IPS-18c (cell line): ENCODE measurements around the gene NAT16.
"Not testable (repeated sequence)": the region's sequence is repeated elsewhere in the genome, so short reads cannot be mapped to it uniquely, and the experiment has no call there.

Experiments
- H3K4me3 ChIP-seq: 2 replicates; pipeline ENCODE4 v1.7.0; 2013; ENCODE audit warnings: low read depth, mild to moderate bottlenecking, low read length, moderate library complexity; ENCODE audit not compliant: insufficient read depth
- H3K9me3 ChIP-seq: one replicate; pipeline ENCODE4 v1.6.1; 2013; ENCODE audit warnings: mild to moderate bottlenecking, low read length, moderate library complexity; ENCODE audit not compliant: control insufficient read depth, insufficient read depth

Gene NAT16

DNA sequence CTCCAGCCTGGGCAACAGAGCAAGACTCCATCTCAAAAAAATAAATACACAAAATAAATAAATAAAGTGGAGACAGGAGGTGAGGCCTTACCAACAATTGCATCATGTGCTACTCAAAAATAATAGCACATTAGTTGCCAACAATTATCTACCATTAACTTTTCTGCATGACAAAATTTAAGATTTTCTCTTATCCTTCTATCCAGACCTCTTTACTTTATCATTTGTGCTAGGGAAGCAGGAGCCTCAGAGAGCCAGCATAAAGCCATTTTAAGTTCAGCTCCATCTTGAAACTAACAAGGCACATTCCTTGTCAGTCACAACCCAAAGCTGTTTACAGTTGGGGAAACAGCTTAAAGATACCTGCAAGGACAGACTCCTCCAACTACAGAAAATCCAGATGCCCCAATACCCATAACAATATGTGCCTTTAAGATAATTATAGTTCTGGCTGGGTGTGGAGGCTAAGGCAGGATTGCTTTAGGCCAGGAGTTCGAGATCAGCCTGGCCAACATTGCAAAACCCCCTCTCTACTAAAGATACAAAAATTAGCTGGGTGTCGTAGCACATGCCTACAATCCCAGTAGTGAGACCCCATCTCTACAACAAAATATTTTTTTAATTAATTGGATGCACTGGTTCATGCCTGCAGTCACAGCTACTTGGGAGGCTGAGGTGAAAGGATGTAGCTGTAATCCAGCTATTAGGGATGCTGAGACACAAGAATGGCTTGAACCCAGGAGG is 28.0 kb downstream of the NAT16 start:
- no peak overlapping the region for H3K4me3 ChIP-seq
- no peaks in the 10 kb centered on the region for H3K9me3 ChIP-seq

DNA sequence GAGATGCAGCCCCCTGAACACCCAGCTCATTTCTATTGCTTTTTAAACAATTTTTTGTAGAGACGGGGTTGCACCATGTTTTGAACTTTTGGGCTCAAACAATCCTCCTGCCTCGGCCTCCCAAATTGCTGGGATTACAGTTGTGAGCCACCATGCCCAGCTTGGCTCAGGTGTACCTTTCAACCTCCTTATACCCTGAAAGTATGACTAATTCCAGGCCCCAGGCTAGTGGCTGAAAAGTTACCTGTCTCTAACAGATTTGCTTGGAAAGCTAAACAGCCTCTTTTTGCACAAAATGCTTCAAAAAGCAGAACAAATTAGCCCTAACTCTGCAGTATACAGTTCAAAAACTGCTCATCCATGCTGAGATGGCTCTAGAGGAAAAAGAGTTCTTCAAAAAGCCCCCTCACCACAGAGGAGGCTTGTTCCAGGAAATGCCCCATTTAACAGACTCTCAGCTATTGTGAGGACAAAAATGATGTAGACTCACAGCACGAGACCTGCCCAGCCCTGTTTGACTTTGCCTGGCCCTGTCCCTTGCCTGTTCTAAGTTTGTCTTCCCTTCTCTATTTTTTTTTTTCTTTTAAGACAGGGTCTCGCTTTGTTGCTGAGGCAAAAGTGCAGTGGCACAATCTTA is 39.2 kb downstream of the NAT16 start:
- H3K4me3 ChIP-seq: no peak overlapping the region
- H3K9me3 ChIP-seq: no peaks in the 10 kb centered on the region

DNA sequence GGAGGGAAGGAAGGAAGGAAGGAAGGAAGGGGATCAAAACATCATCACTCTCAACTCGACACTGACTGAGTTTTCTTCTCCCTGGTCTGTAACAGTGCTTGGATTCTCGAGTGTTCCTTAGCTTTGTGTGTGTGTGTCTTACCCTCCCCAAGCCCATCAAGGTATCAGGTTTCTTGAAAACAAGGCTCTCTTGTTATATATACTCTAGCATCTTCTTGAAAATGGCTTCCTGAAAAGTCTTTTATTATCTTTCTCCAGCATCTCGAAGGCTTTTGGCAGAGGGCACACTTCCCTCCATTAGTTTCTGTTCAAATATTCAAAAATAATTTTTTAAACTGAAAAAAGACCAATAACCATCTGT is 39.8 kb downstream of the NAT16 start:
- H3K9me3 ChIP-seq: no peaks in the 10 kb centered on the region
- H3K4me3 ChIP-seq: no peak overlapping the region

DNA sequence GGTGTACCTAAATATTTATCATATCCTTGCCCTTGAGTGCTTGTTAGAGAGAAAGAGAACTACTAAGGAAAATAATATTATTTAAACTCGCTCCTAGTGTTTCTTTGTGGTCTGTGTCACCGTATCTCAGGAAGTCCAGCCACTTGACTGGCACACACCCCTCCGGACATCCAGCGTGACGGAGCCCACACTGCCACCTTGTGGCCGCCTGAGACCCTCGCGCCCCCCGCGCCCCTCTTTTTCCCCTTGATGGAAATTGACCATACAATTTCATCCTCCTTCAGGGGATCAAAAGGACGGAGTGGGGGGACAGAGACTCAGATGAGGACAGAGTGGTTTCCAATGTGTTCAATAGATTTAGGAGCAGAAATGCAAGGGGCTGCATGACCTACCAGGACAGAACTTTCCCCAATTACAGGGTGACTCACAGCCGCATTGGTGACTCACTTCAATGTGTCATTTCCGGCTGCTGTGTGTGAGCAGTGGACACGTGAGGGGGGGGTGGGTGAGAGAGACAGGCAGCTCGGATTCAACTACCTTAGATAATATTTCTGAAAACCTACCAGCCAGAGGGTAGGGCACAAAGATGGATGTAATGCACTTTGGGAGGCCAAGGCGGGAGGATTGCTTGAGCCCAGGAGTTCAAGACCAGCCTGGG is 41.8 kb downstream of the NAT16 start:
- Histone ChIP-seq H3K9me3 (no peaks in the 10 kb centered on the region), H3K4me3 (no peak overlapping the region)

DNA sequence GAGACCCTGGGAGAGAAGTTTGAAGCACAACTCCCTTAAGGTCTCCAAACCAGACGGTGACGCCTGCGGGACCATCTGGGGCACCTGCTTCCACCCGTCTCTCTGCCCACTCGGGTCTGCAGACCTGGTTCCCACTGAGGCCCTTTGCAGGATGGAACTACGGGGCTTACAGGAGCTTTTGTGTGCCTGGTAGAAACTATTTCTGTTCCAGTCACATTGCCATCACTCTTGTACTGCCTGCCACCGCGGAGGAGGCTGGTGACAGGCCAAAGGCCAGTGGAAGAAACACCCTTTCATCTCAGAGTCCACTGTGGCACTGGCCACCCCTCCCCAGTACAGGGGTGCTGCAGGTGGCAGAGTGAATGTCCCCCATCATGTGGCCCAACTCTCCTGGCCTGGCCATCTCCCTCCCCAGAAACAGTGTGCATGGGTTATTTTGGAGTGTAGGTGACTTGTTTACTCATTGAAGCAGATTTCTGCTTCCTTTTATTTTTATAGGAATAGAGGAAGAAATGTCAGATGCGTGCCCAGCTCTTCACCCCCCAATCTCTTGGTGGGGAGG is 42.4 kb downstream of the NAT16 start:
- Histone ChIP-seq H3K9me3 (no peaks in the 10 kb centered on the region), H3K4me3 (no peak overlapping the region)

DNA sequence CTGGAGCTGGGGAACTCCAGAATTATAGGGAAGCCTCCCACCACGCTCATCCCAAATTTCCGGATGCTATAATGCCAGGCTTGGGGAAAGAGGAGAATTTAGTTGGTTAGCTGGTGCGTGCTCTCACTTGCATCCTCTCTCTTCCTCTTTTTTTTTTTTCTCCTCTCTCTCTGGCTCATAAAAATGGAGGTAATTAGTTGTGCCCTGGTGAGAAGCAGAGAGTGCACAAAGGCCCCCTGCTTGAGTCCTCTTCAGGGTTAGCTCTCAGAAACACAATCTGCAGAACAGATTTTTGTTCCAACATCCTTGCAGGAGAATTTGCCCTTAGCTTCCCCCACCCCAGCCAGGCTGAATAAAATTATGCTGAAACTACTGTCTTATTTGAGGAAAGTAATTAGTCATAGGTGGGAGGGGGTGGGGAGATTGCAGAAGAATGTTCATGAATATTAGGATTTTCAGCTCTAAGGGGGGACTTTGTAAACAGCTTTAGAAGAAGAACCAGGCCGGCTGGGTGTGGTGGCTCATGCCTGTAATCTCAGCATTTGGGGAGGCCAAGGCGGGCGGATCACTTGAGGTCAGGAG is 45.6 kb downstream of the NAT16 start:
- Histone ChIP-seq H3K9me3 (no peaks in the 10 kb centered on the region), H3K4me3 (no peak overlapping the region)

DNA sequence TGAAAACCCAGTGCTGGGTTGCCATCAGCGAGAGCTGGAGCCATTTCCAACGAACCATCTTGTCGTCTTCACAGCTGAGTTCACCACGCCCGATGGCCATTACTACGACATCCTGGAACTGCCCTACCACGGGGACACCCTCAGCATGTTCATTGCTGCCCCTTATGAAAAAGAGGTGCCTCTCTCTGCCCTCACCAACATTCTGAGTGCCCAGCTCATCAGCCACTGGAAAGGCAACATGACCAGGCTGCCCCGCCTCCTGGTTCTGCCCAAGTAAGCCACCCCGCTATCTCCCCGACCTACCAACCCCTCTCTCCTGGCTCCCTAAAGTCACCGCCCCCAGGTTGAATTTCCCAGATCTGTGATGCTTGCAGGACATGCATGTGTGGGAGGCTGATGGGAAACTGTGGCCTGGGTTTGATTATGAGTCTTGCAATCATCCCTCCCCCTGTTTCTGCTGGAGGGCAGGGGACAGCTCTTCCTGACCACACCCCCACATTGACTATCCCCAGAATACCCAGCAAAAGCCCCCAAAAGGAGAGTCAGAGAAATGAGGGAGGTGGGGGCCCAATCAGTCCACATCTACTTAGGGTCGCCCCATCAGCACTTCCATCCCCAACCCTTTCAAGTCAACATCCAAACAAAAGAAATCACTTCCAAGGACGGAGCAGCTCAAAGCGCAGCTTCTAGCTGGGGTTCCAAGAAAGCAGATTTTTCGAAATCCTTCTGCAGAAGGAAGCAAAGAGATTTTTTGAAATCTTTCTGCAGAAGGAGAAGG is 46.3 kb downstream of the NAT16 start:
- H3K9me3 ChIP-seq: no peaks in the 10 kb centered on the region
- no peak overlapping the region for H3K4me3 ChIP-seq

DNA sequence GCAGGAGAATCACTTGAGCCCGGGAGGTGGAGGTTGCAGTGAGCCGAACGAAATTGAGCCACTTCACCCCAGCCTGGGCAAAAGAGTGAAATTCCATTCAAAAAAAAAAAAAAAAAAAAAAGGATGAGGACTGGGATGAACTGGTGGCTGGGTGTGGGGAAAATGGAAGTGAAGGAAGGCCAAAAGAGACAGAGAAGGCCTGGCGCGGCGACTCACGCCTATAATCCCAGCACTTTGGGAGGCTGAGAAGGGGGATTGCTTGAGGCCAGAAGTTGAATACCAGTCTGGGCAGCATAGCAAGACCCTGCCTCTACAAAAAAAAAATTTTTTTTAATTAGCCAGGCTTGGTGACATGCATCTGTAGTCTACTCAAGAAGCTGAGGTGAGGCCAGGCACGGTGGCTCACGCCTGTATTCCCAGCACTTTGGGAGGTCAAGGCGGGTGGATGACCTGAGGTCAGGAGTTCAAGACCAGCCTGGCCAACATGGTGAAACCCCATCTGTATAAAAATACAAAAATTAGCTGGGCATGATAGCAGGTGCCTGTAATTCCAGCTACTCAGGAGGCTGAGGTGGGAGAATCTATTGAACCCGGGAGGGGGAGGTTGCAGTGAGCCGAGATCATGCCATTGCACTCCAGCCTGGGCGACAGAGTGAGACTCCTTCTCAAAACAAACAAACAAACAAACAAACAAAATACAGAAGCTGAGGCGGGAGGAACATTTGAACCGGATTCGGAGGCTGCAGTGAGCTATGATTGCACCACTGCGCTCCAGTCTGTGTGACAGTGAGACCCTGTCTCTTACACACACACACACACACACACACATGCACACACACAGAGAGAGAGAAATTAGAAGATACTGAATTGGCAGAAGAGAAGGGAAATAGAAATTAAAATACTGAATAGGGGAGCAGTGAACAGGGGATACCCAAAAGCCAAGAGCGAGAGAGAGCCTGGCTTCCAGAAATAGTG is 47.2 kb downstream of the NAT16 start:
- not testable (repeated sequence) for H3K4me3 ChIP-seq

DNA sequence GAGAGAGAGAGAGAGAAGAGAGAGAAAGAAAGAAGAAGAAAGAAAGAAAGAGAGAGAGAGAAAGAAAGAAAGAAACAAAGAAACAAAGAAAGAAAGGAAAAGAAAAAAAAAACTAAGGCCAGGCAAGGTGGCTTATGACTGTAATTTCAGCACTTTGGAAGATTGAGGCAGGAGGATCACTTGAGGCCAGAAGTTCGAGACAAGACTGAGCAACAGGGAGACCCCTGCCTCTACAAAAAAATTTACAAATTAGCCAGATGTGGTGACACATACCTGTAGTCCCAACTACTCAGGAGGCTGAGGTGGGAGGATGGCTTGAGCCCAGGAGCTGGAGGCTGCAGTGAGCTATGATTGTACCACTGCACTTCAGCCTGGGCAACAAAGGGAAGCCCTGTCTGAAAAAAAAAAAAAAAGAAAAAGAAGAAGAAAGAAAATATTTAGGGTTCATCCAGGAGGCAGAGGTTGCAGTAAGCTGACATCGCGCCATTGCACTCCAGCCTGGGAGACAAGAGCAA is 50.4 kb downstream of the NAT16 start:
- no peaks in the 10 kb centered on the region for H3K9me3 ChIP-seq
- H3K4me3 ChIP-seq: no peak overlapping the region

More for the DNA sequence above, 47.2 kb downstream of the NAT16 start:
- not testable (repeated sequence) for H3K9me3 ChIP-seq

DNA sequence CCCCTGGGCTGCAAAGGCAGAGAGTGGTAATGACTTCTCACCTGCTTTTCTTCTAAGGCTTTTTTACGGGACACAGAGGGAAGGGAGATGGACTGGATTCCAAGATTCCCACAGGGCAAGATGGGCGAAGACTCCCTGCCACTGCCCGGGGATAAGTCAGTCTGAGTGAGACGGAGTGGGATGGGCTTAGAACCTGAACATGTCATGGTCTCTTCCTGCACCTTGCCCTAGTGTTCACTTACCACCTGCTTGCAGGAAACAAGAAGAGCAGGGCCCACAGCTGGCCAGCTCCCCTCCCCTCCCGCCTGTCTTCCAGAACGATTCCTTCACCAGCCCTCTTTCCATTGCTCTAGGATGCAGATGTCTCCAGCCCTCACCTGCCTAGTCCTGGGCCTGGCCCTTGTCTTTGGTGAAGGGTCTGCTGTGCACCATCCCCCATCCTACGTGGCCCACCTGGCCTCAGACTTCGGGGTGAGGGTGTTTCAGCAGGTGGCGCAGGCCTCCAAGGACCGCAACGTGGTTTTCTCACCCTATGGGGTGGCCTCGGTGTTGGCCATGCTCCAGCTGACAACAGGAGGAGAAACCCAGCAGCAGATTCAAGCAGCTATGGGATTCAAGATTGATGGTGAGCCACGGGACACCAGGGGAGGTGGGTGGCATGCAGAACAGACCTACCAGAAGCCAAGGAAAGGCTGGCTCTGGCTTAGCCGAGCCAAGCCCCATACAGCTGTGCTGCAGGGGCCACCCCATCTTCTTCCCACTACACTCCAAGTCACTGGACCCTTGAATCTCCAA is 51.9 kb downstream of the NAT16 start:
- Histone ChIP-seq H3K9me3 (no peaks in the 10 kb centered on the region), H3K4me3 (no peak overlapping the region)

DNA sequence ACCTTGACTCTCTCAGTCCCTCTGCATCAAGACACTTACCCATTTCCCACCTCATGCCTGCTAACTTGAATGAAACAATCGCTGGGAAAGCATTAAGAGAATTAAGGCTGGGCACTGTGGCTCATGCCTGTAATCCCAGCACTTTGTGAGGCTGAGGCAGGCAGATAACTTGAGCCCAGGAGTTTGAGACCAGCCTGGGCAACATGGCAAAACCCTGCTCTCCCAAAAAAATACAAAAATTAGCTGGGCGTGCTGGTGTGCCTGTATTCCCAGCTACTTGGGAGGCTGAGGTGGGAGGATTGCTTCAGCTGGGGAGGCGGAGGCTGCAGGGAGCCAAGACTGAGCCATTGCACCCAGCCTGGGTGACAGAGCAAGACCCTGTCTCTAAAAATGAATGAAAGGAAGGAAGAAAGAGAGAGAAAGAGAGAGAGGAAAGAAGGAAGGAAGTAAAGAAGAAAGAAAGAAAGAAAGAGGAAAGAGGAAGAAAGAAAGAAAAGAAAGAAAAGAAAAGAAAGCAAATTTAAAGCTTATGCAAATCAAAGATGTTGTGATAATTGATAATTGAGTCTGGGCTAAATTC is 52.5 kb downstream of the NAT16 start:
- H3K9me3 ChIP-seq: no peaks in the 10 kb centered on the region
- peak overlapping the region; percentile 31; the same call in 1 of the 2 replicates for H3K4me3 ChIP-seq

DNA sequence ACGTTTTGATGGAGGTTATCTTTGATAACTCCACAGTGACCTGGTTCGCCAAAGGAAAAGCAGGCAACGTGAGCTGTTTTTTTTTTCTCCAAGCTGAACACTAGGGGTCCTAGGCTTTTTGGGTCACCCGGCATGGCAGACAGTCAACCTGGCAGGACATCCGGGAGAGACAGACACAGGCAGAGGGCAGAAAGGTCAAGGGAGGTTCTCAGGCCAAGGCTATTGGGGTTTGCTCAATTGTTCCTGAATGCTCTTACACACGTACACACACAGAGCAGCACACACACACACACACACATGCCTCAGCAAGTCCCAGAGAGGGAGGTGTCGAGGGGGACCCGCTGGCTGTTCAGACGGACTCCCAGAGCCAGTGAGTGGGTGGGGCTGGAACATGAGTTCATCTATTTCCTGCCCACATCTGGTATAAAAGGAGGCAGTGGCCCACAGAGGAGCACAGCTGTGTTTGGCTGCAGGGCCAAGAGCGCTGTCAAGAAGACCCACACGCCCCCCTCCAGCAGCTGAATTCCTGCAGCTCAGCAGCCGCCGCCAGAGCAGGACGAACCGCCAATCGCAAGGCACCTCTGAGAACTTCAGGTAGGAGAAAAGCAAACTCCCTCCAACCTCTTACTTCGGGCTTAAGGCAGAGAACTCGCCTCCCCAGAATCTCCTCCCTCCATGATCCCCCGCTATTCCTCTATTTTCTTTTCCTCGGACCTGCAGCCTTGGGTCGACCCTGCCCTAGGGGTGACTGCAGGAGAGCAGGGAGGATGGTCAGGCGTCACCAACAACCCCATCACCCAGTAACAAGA is 53.2 kb downstream of the NAT16 start, which contains the start of gene SERPINE1:
Gene SERPINE1, plus strand, starts transcription at position 454 of the 809 bp plus-strand sequence. CDS start 1,290 bp downstream, outside the sequence.
- H3K4me3 ChIP-seq: peak within 1 kb of the TSS; percentile 31; the same call in 1 of the 2 replicates

DNA sequence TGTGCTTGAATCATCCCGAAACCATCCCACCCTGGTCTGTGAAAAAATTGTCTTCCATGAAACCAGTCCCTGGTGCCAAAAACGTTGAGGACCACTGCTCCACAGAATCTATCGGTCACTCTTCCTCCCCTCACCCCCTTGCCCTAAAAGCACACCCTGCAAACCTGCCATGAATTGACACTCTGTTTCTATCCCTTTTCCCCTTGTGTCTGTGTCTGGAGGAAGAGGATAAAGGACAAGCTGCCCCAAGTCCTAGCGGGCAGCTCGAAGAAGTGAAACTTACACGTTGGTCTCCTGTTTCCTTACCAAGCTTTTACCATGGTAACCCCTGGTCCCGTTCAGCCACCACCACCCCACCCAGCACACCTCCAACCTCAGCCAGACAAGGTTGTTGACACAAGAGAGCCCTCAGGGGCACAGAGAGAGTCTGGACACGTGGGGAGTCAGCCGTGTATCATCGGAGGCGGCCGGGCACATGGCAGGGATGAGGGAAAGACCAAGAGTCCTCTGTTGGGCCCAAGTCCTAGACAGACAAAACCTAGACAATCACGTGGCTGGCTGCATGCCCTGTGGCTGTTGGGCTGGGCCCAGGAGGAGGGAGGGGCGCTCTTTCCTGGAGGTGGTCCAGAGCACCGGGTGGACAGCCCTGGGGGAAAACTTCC is 54.0 kb downstream of the NAT16 start:
- Histone ChIP-seq H3K9me3 (no peaks in the 10 kb centered on the region), H3K4me3 (no peak overlapping the region)

More for the DNA sequence above, 53.2 kb downstream of the NAT16 start, which contains the start of gene SERPINE1:
- no peaks in the 10 kb centered on the region for H3K9me3 ChIP-seq
